Stimulated activated naive CD8-positive, alpha-beta T cell treated with anti-CD3 and anti-CD28 coated beads, Interleukin-15, amount 100 ng/mL, for 72 hours (primary cell): ENCODE measurements around the gene KIAA0232.
A peak's percentile ranks its signal among the peaks of the same experiment; 100 is the strongest.
"Not testable (repeated sequence)": the region's sequence is repeated elsewhere in the genome, so short reads cannot be mapped to it uniquely, and the experiment has no call there.

Source experiments
- ATAC-seq: fragments of 150-1000 bp; cut with Tn5 transposase; 2 replicates; pipeline ENCODE4 v1.10.0; 2021; ENCODE audit warnings: mild to moderate bottlenecking, moderate library complexity
- DNase-seq, 2 donors: peaks; one replicate each; pipeline ENCODE4 v3.0.0; 2021 to 2022
- H3K27ac Mint-ChIP-seq, 2 donors: one replicate each; pipeline ENCODE4 v1.8.0; 2022; ENCODE audit warnings: mild to moderate bottlenecking in 2 of 2, mixed read lengths in 2 of 2, moderate library complexity in 2 of 2
- H3K27me3 Mint-ChIP-seq: one replicate; pipeline ENCODE4 v1.8.0; 2022; ENCODE audit warnings: mixed read lengths
- H3K4me1 Mint-ChIP-seq: one replicate; pipeline ENCODE4 v1.8.0; 2022; ENCODE audit warnings: mild to moderate bottlenecking, mixed read lengths
- H3K4me3 Mint-ChIP-seq, 2 donors: one replicate each; pipeline ENCODE4 v1.8.0; 2022; ENCODE audit warnings: mild to moderate bottlenecking in 2 of 2, mixed read lengths in 2 of 2, moderate library complexity in 1 of 2
- H3K9me3 Mint-ChIP-seq, 2 donors: one replicate each; pipeline ENCODE4 v1.8.0; 2022; ENCODE audit warnings: mixed read lengths in 2 of 2

KIAA0232 gene

DNA sequence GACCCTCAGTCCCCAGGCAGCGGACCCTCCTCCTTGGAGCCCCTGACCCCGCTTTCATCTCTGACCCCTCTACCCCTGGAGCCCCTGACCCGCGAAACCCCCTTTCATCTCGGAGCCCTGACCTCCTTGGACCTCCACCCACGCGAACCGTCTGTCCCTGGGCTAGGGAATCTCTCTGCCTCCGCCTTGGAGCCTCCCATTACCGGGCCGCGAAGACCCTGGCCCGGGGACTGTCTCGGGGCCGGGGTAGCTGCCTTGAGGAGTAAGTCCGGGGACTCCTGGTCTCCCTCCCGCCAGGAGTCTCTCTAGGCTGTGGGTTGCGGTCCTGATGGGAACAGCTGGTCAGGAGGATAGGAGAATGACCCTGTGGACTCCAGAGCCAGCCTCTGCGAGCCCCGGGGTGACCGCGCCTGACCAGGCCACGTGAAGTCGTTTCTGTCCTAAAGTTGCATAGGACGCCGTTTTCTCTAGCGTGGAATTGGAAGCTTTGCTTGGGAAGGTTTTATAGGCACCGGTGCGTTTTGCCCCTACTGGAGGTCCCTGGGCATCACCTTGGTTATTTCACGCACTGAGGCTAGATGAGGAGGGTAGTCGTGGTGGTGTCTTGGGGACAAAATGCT lies 127.9 kb downstream of the KIAA0232 start:
- DNase-seq (no peak), ATAC-seq (no peak)
- Mint-ChIP-seq H3K4me1 (peaks cover 68% of the 10 kb centered on the region), H3K27ac (peak overlapping the region; percentile 96 to 98), H3K9me3 (no peaks in the 10 kb centered on the region), H3K27me3 (peaks cover 13% of the 10 kb centered on the region), H3K4me3 (peak overlapping the region; percentile 97 to 99)

DNA sequence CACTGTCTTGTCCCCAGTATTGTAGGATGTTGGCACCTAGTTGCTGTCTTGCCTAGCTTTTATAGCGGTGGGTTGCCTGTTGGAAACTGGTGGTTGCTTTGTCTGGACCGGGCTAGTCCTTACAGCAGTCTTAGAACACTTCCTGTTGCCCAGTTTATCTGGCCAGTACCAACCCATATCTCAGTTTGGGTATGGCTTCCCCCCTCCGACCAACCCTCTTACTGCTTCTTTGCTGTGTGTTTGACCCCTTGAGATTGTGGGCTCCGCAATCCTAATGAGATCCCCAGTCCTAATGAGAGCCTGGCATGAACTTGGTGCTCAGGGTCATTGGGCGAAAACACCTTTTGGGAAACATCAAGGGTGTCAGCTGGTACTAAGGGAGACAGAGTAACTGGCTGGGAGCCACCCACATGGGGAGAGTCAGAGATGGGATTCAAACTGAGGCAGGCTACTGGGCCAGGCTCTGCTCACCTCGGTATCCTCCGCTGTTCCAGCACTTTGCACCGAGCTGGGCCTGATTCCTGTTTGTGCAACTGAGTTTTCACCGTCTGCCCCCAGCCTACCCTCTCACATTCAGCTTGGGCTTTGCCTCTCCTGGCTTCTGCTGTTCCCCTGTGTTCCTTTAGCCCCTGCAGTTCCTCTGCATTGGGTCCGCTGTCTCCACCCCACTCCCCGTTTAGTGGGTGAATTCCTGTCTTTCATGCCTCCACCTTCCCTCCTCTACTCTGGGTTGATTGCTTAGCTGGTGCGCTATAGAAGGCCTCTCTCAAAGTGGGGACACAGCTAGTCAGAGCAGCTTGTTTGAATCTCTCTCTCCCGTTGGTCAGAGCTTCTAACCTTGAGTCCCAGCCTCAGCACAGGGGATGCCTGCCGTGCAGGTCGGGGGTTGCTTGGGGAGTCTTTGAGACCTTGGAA lies 128.7 kb downstream of the KIAA0232 start:
- Mint-ChIP-seq H3K4me3 (peak overlapping the region; percentile 97 to 99), H3K27me3 (peaks cover 13% of the 10 kb centered on the region), H3K4me1 (peaks cover 76% of the 10 kb centered on the region), H3K9me3 (no peaks in the 10 kb centered on the region), H3K27ac (peak overlapping the region in 1 of 2 donors; percentile 75)
- DNase-seq = no peak
- ATAC-seq = no peak

DNA sequence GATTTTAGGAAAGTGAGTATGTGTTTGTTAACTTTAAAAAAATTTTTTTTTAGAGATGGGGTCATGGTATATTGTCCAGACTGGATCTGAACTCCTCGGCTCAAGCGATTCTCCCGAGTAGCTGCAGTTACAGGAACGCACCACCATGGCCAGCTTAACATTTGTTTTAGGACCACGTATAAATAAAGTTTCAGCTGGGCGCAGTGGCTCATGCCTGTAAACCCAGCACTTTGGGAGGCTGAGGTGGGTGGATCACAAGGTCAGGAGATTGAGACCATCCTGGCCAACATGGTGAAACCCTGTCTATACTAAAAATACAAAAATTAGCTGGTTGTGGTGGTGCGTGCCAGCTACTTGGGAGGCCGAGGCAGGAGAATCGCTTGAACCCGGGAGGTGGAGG lies 129.4 kb downstream of the KIAA0232 start:
- not testable (repeated sequence) for H3K4me3 Mint-ChIP-seq, H3K9me3 Mint-ChIP-seq, H3K27me3 Mint-ChIP-seq, H3K27ac Mint-ChIP-seq, DNase-seq, ATAC-seq
- H3K4me1 Mint-ChIP-seq = peaks cover 82% of the 10 kb centered on the region

DNA sequence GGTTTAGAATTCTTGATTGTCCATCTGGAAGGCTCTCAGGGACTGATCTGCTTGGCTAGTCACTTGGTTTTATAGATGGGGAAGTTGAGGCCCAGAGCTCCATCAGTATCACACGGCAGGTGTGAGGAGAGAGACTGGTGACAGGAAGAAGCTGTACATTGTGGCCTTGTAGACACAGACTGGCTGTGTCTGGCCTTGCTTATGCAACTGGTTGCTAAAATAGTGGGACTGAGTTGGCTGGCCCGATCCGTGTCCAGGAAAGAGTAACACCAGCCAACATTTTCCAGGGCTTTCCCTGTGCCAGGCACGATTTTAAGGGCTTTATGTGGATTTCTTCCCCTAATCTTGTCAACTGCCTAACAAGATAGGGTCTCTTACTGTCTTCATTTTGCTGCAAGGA lies 129.9 kb downstream of the KIAA0232 start:
- H3K27ac Mint-ChIP-seq = peak overlapping the region in 1 of 2 donors; percentile 75
- H3K27me3 Mint-ChIP-seq = peaks cover 4% of the 10 kb centered on the region
- H3K9me3 Mint-ChIP-seq = no peaks in the 10 kb centered on the region
- peak overlapping the region in 1 of 2 donors; percentile 58 for H3K4me3 Mint-ChIP-seq
- ATAC-seq (no peak), DNase-seq (no peak)
- peaks cover 82% of the 10 kb centered on the region for H3K4me1 Mint-ChIP-seq

DNA sequence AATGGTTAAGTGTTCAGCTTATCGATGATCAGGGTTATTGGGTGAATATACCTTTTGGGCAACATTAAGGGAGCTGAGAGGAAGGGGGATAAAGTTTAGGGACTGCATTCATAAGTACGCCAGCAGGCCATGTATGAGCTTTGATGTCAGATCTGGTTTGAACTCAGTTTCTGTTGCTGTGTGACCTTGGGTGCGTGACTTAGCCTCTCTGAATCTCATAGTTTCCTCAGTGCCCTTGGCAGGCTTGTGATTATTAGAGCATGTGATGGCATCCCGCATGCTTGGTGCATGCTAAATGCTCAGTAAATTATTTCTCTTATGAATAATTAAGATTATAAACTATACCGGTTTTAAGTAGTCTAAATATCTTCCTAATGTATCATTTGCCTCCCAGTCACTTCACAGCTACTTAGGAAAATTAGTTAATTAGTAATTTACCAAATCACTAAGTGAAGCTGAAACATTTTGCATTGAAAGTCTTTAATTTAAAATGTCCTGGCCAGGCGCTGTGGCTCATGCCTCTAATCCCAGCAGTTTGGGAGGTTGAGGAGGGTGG lies 130.9 kb downstream of the KIAA0232 start:
- Mint-ChIP-seq H3K27ac (no peak overlapping the region), H3K9me3 (no peaks in the 10 kb centered on the region), H3K4me1 (peaks cover 83% of the 10 kb centered on the region), H3K4me3 (no peak overlapping the region), H3K27me3 (no peaks in the 10 kb centered on the region)
- DNase-seq (no peak), ATAC-seq (no peak)

DNA sequence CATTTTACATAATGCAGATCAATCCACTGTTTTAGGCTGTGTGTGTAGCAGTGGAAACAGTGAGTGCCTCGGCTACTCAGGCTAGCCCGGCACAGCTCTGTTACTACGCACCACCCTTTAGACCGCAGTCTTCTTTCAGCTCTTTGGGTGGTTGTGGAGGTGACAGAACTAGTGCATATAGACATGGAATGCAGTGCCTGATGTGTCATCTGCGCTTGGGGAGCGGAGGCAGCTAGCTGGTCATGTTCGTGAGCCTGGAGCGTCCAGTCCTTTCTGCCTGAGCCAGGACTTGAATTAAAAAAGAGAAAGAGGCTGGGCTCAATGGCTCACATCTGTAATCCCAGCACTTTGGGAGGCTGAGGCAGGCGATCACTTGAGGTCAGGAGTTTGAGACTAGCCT lies 131.9 kb downstream of the KIAA0232 start:
- H3K4me3 Mint-ChIP-seq = no peak overlapping the region
- peaks cover 83% of the 10 kb centered on the region for H3K4me1 Mint-ChIP-seq
- H3K9me3 Mint-ChIP-seq = no peaks in the 10 kb centered on the region
- DNase-seq (no peak), ATAC-seq (no peak)
- H3K27ac Mint-ChIP-seq = peak overlapping the region in 1 of 2 donors; percentile 64
- no peaks in the 10 kb centered on the region for H3K27me3 Mint-ChIP-seq

DNA sequence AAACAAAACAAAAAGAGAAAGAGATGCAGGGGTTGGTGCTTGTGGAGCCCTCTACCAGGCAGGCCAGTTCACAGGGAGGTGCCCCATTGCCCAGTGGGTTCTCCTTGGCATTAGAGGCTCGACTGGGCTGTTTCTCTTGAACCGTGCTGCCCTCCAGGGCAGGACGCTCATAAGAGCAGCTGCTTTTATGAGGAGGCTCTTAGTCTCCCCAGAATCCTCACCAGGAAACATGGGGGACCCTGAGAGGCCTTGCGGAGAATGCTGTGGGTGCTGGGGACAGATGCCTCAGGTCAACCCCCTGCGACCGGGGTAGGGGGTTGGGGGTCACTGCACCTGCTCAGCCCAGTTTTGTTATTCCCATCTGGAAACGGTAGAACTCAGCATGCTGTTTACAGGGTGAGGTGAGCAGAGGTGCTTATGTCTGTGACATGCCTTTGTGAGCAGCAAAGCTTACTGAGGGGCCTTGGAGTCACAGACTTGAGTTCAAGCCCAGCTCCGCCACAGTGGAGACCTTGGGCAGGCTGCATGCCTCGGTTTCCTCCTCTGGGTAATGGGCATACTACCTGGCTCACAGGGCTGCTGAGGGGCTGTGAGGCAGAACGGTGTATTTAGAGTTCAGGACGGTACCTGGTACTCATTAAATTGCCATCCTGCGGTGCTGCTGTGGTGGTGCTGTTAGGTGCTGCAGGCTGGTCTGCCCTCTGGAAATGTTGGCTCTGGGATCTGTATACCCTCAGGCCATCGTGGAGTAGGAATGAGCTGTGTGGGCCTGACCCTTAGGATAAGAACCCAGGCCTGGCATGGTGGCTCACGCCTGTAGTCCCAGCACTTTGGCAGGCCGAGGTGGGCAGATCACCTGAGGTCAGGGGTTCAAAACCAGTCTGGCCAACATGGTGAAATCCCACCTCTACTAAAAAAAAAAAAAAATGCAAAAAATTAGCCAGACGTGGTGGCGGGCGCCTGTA lies 132.8 kb downstream of the KIAA0232 start:
- no peak overlapping the region for H3K4me3 Mint-ChIP-seq
- DNase-seq (no peak), ATAC-seq (no peak)
- H3K27ac Mint-ChIP-seq = peak overlapping the region in 1 of 2 donors; percentile 55
- no peaks in the 10 kb centered on the region for H3K27me3 Mint-ChIP-seq
- H3K9me3 Mint-ChIP-seq = no peaks in the 10 kb centered on the region
- peaks cover 86% of the 10 kb centered on the region for H3K4me1 Mint-ChIP-seq

DNA sequence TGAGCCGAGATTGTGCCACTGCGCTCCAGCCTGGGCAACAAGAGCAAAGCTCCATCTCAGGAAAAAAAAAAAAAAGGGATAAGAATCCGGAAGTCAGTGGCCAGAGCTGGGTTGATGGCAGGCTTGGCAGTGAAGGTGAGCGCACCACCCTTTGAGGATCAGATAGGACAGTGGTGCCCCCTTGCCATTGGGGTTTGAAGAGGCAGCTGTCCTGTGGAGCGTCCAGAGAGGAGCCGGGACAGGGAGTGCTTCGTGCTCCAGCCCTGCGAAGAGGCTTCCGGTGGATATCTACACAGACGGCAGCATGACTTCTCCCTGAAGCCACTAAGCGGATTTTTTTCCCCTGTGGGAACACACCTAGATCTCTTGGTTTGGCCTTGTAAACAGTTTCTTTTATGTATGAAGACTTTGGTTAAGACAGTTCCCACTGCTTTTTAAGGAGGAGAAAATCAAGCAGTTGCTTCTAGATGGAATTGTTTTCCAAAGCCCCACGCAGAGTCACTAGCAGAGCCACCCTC lies 133.6 kb downstream of the KIAA0232 start:
- ATAC-seq (no peak), DNase-seq (no peak)
- no peaks in the 10 kb centered on the region for H3K27me3 Mint-ChIP-seq
- H3K4me3 Mint-ChIP-seq = peak overlapping the region; percentile 74 to 81
- H3K27ac Mint-ChIP-seq = no peak overlapping the region
- H3K9me3 Mint-ChIP-seq = no peaks in the 10 kb centered on the region
- peaks cover 84% of the 10 kb centered on the region for H3K4me1 Mint-ChIP-seq

DNA sequence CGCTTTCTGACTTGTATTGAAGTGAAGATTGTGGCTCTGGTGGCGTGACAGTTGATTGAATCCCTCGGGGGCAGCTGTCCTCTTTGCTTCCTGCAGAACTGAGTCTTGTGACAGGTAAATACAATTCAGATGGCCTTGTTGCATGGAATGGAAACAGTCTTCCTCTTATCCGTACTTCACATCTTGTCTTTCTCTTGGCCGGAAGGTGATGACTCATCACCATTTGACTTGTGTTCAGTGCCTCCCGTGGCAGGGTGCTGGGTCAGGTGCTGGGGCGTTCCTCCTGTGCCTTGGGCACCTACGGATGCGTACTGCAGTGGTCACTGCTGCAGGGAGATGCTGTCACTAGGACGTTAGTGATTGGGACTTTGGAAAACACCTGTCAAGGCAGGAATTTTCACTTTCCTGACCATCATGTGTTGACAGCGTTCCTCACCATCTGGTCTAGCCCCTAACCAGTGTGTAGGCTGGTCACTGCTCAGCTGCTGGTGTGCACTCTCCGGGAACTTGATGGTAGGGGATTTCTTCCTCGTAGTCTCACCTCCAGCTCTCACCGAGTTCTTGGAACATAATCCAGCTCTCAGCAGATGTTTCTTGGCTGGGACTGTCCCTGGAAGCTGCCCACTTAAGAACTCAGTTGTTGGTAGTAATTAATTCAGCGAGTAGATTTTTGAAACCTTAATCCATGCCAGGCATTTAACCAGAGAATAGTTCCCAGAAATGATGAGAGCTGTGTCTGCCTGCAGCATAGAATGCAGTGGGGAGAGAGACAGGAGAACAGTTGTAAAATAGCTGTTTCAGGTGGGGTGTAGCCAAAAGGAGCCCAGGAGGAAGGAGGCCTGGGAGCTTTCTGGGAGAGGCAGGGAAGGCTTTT lies 134.3 kb downstream of the KIAA0232 start:
- peaks cover 80% of the 10 kb centered on the region for H3K4me1 Mint-ChIP-seq
- H3K4me3 Mint-ChIP-seq = peak overlapping the region; percentile 74 to 81
- DNase-seq (peak in 1 of 2 donors; percentile 63), ATAC-seq (peak; percentile 87)
- no peaks in the 10 kb centered on the region for H3K27me3 Mint-ChIP-seq
- peak overlapping the region; percentile 74 to 91 for H3K27ac Mint-ChIP-seq
- no peaks in the 10 kb centered on the region for H3K9me3 Mint-ChIP-seq

DNA sequence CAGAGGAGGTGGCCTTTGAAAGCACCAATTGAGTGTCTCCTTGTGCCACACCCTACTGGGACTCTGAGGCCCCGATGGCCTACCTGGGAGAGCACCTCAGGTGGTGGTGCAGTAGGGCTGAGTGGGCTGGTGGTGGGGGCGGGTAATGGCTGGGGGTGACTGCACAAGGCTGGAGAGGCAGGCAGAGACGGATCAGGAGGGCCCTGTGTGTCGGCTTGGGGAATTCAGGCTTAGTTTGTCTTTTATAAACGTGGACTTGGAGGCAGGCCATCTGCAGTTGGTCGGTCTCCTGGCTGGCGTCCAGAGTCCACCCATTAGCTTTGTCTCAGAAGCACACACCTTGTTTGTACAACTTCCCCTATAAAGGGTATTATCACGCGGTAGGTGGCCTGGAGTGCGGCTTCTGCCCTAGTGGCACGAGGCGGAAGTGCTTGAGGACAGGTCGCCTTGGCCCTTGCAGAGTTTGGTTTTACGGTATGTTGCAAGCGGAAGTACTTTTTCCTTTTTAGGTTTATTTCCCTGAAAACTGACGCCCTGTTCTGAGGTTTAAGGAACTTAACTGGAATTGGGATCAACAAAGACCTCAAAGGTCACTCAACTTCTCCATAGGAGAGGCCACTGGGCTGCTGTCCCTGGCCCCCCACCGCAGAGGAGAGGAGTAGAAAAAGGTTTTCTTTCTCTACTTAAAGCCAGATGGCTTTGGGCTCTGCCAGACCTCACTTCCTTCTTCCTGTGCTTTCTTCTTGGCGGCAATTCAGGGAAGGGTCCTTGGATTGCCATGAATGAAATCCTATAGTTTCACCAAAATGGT lies 135.1 kb downstream of the KIAA0232 start:
- ATAC-seq (peak; percentile 68), DNase-seq (peak in 1 of 2 donors; percentile 56)
- H3K27ac Mint-ChIP-seq = peak overlapping the region; percentile 74 to 94
- no peaks in the 10 kb centered on the region for H3K27me3 Mint-ChIP-seq
- H3K4me1 Mint-ChIP-seq = peaks cover 80% of the 10 kb centered on the region
- H3K9me3 Mint-ChIP-seq = no peaks in the 10 kb centered on the region
- peak overlapping the region; percentile 74 to 81 for H3K4me3 Mint-ChIP-seq

DNA sequence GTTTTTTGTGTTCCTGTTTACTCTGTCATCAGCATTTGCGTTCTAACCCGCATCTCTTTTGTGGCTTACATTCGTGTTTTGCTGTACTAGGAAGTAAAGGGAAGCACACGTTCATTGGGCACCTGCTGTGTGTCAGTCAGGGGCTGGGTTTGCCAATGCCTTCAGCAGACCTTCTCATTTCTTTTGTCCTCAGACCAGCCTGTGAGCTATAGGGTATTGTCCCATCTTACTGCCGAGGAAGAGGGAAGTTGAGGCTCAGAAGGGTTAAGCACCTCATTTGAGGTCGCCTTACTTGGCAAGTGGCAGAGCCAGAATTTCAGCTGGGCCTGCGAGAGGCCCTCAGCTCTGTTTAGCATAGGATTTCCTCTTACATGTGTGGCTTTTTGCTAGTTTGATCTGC lies 135.8 kb downstream of the KIAA0232 start:
- peak overlapping the region; percentile 74 to 81 for H3K4me3 Mint-ChIP-seq
- ATAC-seq (no peak), DNase-seq (no peak)
- peaks cover 74% of the 10 kb centered on the region for H3K4me1 Mint-ChIP-seq
- no peaks in the 10 kb centered on the region for H3K9me3 Mint-ChIP-seq
- H3K27ac Mint-ChIP-seq = peak overlapping the region; percentile 89 to 94
- H3K27me3 Mint-ChIP-seq = no peaks in the 10 kb centered on the region

DNA sequence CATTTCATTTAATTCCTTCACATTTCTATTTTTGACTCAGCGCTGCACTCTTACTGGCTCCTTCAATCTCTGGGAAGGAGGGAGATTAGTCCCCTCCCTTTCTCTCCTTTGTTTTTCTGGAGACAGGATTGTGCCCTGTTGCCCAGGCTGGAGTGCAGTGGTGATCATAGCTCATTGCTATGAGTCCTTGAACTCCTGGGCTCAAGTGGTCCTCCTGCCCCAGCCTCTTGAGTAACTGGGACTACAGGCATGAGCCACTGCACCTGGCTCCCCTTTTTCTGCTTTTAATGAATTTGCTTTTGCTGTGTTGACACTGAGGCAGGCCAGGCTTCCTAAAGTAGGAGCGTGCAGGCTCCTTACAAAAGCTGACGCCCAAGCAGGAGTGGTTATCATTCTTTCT lies 137.6 kb downstream of the KIAA0232 start:
- no peak for ATAC-seq
- no peak overlapping the region for H3K4me3 Mint-ChIP-seq

DNA sequence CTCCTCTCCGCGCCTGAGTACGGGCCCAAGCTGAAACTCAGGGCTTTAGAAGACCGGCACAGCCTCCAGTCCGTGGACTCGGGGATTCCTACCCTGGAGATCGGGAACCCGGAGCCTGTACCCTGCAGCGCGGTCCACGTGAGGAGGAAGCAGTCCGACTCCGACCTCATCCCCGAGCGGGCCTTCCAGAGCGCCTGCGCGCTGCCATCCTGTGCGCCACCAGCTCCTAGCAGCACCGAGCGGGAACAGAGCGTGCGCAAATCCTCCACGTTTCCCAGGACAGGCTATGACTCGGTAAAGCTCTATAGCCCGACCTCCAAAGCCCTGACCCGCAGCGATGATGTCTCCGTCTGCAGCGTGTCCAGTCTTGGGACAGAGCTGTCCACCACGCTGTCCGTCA lies 141.0 kb downstream of the KIAA0232 start:
- no peak for ATAC-seq

More for the DNA sequence above, 137.6 kb downstream of the KIAA0232 start:
- no peak for DNase-seq
- no peak overlapping the region for H3K27ac Mint-ChIP-seq
- no peaks in the 10 kb centered on the region for H3K9me3 Mint-ChIP-seq
- H3K27me3 Mint-ChIP-seq = no peaks in the 10 kb centered on the region
- peaks cover 79% of the 10 kb centered on the region for H3K4me1 Mint-ChIP-seq

More for the DNA sequence above, 141.0 kb downstream of the KIAA0232 start:
- no peaks in the 10 kb centered on the region for H3K27me3 Mint-ChIP-seq
- no peak for DNase-seq
- H3K9me3 Mint-ChIP-seq = no peaks in the 10 kb centered on the region
- H3K27ac Mint-ChIP-seq = no peak overlapping the region
- H3K4me1 Mint-ChIP-seq = peaks cover 79% of the 10 kb centered on the region
- no peak overlapping the region for H3K4me3 Mint-ChIP-seq
